Activated gamma-delta T cell (primary cell): Measurements from ENCODE around the gene RBM27.
"Not testable (repeated sequence)": the region's sequence is repeated elsewhere in the genome, so short reads cannot be mapped to it uniquely, and the experiment has no call there.

Experiments used
- DNase-seq: peaks from one replicate; lab custom pipeline; 2025; lab: John Stamatoyannopoulos, UW

The RBM27 gene

DNA sequence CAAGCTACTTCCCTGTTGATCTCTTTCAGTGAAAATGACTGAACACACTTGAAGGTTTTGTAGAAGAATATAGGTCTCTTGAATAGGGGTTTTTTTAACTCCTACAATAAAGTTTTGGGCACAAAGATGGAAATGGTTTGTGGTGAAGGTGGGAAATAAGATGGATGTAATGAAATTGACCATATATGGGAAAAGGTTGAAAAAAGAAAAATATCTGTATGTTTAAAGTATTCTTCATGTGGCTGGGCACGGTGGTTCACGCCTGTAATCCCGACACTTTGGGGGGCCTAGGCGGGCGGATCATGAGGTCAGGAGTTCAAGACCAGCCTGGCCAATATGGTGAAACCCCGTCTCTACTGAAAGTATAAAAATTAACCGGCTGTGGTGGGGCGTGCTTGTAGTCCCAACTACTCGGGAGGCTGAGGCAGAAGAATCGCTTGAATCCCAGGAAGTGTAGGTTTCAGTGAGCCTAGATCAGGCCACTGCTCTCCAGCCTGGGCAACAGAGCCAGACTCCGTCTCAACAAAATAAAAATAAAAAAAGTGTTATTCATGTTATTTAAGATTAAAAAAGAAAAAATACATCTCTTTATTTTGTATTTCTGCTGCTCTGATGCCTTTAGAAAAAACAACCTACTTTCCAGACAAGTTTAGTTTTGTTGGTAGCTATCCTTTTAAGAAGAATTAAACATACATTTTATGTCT, 2.2 kb downstream of the RBM27 start:
- no peak for DNase-seq

- no peak for DNase-seq
Measured at GRCh38 chr5:146206257-146206656, 2.9 kb downstream of the RBM27 start.

DNA sequence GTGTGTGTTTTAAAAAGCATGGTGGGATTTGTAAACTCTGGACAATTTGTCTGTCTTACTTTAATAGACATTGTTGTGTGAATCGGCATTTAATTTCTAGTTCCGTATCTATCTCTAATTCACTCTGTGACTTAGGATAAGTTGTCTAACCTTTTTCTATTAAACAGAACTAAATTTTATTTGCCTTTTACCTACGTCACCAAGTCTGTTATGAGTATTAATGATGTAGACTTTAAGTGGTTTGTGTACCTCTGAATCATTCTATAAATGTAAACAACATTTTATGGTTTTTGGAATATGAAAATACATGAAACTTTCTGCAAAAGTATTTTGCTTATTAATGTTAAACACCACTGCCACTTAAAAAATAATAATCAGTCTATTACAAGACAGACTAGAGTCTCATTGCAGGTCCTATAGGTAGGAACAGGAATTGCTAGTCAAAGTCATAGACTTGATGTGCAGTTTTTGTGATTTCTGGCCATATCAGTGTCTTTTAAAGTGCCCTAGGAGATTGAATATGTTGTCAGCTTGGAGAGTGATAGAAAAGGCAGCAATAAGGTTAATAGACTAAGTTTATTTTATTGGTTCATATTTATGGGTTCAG, 5.6 kb downstream of the RBM27 start:
- no peak for DNase-seq

DNA sequence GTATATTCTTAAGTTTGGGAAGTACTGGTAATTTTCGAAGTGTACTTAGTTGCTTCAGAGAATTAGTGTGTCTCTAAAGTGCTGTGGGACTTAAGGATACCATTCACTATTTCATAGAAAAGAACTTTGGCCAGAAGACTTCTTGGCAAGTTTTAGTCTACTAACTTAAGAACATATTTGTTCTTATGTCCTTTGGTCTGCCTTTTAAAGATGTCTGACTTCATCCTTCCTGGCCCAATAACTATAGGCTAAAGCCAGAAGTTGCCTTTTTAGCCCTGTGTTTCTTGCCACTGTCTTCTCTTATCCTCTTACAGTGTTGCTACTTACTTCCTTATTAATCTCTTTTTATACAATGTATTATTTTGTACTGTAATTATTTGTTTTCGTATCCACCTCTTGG, 6.3 kb downstream of the RBM27 start:
- no peak for DNase-seq

DNA sequence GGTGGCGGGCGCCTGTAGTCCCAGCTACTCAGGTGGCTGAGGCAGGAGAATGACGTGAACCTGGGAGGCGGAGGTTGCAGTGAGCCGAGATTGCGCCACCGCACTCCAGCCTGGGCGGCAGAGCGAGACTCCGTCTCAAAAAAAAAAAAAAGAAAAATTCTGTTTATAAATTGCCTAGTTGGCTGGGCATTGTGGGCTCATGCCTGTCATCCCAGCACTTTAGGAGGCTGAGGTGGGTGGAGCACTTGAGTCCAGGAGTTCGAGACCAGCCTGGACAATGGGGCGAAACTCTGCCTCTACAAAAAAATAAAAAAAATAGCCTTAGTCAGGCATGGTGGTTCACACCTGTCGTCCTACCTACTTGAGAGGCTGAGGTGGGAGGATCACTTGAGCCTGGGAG, 7.4 kb downstream of the RBM27 start:
- not testable (repeated sequence) for DNase-seq

DNA sequence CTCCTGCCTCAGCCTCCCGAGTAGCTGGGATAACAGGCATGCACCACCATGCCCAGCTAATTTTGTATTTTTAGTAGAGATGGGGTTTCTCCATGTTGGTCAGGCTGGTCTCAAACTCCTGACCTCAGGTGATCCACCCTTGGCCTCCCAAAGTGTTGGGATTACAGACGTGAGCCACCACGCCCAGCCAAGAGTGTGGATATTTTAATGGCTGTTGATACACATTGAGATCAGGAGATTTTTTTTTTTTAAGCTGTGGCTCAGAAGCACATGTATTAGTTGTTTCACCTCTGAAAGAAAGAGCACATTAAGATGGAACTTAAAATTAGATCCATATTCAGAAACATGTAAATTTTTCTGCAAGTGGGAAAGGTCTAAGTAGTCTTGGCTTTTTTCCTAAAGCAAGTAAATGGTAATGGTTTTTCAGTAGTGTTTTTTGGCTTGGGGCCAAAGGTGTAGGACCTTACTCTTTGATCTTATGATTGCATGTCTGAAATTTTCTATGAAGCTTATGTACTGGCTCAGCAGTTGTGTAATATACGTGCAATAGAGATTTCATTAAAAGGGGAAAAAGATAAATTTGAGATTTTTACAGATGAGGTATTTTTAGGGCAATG, 9.9 kb downstream of the RBM27 start:
- no peak for DNase-seq

GRCh38 chr5:146214881-146215280, 11.5 kb downstream of the RBM27 start:
- DNase-seq: not testable (repeated sequence)

- no peak for DNase-seq
Measured at GRCh38 chr5:146218168-146218567, 14.8 kb downstream of the RBM27 start.

- DNase-seq: no peak
Measured at GRCh38 chr5:146219243-146219642, 15.8 kb downstream of the RBM27 start.

GRCh38 chr5:146221234-146221633, 17.8 kb downstream of the RBM27 start:
- DNase-seq: no peak

GRCh38 chr5:146222005-146222404, 18.6 kb downstream of the RBM27 start:
- DNase-seq: no peak

DNA sequence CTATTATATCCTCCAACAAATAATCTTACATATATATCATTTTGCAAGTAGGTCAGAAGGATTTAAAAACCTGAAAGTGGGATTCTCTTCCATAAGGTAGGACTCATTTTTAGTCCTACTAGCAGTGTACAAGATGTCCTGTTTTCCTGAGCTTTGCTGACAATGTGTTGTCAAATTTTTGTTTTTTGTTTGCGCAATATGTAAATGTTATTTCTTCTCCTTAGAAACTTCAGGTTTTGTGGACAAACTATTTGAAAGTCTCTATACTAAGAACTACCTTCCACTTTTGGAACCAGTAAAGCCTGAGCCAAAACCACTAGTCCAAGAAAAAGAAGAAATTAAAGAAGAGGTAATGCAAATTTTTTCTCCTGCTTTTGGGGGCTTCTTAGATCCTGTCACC, 19.8 kb downstream of the RBM27 start:
- DNase-seq: no peak

GRCh38 chr5:146229222-146229621, 25.8 kb downstream of the RBM27 start:
- DNase-seq: no peak

- no peak for DNase-seq
Measured at GRCh38 chr5:146232223-146232622, 28.8 kb downstream of the RBM27 start.

DNA sequence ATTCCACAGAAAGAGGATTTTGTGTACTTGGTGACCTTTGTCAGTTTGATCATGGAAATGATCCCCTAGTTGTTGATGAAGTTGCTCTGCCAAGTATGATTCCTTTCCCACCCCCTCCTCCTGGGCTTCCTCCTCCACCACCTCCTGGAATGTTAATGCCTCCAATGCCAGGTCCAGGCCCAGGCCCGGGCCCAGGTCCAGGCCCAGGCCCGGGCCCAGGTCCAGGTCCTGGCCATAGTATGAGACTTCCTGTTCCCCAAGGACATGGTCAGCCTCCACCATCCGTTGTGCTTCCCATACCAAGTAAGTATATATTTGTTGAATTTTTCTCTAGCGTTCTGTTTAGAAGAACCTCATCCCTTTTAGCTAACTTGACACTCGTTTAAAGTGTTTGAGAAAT, 30.0 kb downstream of the RBM27 start:
- DNase-seq: no peak

GRCh38 chr5:146238973-146239372, 35.6 kb downstream of the RBM27 start:
- no peak for DNase-seq

- no peak for DNase-seq
Measured at GRCh38 chr5:146240951-146241350, 37.5 kb downstream of the RBM27 start.

- no peak for DNase-seq
Measured at GRCh38 chr5:146243247-146243646, 39.8 kb downstream of the RBM27 start.

DNA sequence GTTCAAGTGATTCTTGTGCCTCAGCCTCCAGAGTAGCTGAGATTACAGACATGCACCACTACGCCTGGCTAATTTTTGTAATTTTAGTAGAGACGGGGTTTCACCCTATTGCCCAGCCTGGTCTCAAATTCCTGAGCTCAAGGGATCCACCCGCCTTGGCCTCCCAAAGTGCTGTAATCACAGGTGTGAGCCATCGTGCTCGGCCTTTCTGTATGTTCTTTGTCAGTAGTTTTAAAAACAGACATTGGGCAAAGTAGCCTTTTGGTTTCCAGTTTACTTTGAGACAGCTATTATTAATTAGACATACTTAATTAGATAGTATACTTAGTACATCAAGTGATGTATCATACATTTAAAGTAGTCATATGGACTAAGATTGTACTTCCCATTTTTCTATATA, 45.2 kb downstream of the RBM27 start:
- DNase-seq: no peak

GRCh38 chr5:146249801-146250200, 46.4 kb downstream of the RBM27 start:
- DNase-seq: no peak
